DOHH2 (cell line): ENCODE results near the gene LECT2.

Experiments used
- H3F3A ChIP-seq: fragments of 200-600 bp; sonication (generic), shearing (Covaris generic); 2 replicates; pipeline ENCODE4 v1.6.0; 2016; ENCODE audit warnings: antibody characterized with exemption, mild to moderate bottlenecking; ENCODE audit not compliant: control insufficient read depth, insufficient read depth
- H3K27ac ChIP-seq: fragments of 200-600 bp; sonication (generic); 2 replicates; pipeline ENCODE4 v1.5.1; 2014; ENCODE audit warnings: low read depth, mild to moderate bottlenecking, low read length, moderate library complexity
- H3K27me3 ChIP-seq: fragments of 200-600 bp; sonication (generic); 2 replicates; pipeline ENCODE4 v1.6.1; 2014; ENCODE audit warnings: mild to moderate bottlenecking, low read length, mixed read lengths; ENCODE audit not compliant: control insufficient read depth
- H3K36me3 ChIP-seq: fragments of 200-600 bp; sonication (generic); 2 replicates; pipeline ENCODE4 v1.6.1; 2014; ENCODE audit warnings: mild to moderate bottlenecking, low read length, moderate library complexity, mixed read lengths; ENCODE audit not compliant: control insufficient read depth
- H3K4me1 ChIP-seq: fragments of 200-600 bp; sonication (generic); 2 replicates; pipeline ENCODE4 v1.6.1; 2014; ENCODE audit warnings: mild to moderate bottlenecking, low read length, mixed read lengths; ENCODE audit not compliant: control insufficient read depth
- H3K4me2 ChIP-seq: fragments of 200-600 bp; sonication (generic); 2 replicates; pipeline ENCODE4 v1.6.0; 2014; ENCODE audit warnings: mild to moderate bottlenecking, low read length, moderate library complexity
- H3K4me3 ChIP-seq: fragments of 200-600 bp; sonication (generic); 2 replicates; pipeline ENCODE4 v1.5.1; 2014; ENCODE audit warnings: mild to moderate bottlenecking, low read length, mixed read lengths
- H3K79me2 ChIP-seq: fragments of 200-600 bp; sonication (generic); 2 replicates; pipeline ENCODE4 v1.6.1; 2014; ENCODE audit warnings: mild to moderate bottlenecking, low read length, mixed read lengths; ENCODE audit not compliant: control insufficient read depth
- H3K9me2 ChIP-seq: fragments of 200-600 bp; sonication (generic); replicated peaks from 2 replicates; pipeline ENCODE4 v1.6.1; 2014; ENCODE audit warnings: mild to moderate bottlenecking, low read length, mixed read lengths; ENCODE audit not compliant: control insufficient read depth
- H3K9me3 ChIP-seq: fragments of 200-600 bp; sonication (generic); 2 replicates; pipeline ENCODE4 v1.6.1; 2014; ENCODE audit warnings: antibody characterized with exemption, low read length, mixed read lengths; ENCODE audit not compliant: control insufficient read depth, insufficient read depth
- H4K20me1 ChIP-seq: fragments of 200-600 bp; sonication (generic); 2 replicates; pipeline ENCODE4 v1.6.0; 2014; ENCODE audit warnings: low read depth, mild to moderate bottlenecking, antibody characterized with exemption, low read length, moderate library complexity; ENCODE audit not compliant: control insufficient read depth, insufficient read depth
- EZH2phosphoT487 ChIP-seq: fragments of 200-600 bp; sonication (generic); IDR thresholded peaks from 2 replicates; pipeline ENCODE4 v1.6.1; 2017; ENCODE audit warnings: borderline replicate concordance, mild to moderate bottlenecking, antibody characterized with exemption, low read length, moderate library complexity, mixed read lengths
- TF ChIP-seq, protein P1 (sequence below): fragments of 200-600 bp; sonication (generic); IDR thresholded peaks from one replicate; pipeline ENCODE4 v1.5.1; 2014; ENCODE audit warnings: antibody characterized with exemption, mild to moderate bottlenecking, low read depth, low read length; ENCODE audit not compliant: poor library complexity, severe bottlenecking

The LECT2 gene

DNA sequence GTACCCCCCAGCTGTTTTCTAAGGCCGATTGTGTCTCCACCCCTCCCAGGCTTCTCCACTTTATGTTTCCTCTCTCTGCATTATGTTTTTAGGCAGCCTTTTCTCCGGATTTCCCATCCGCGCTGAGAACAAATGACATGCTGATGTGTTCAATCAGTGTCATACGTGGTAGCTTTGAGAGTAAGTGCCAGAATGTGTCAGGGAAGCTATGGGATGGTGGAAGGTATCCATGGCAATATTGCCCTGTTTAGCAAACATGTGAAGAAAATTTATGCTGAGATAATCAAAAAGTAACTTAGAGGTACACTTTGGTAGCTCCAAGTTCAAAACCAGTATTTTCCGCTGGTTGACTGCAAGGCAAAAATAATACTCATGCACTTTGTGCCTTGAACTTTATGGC is 36.6 kb upstream of the LECT2 start:
- Histone ChIP-seq H3K9me2 (no peaks in the 10 kb centered on the region), H3K4me1 (no peaks in the 10 kb centered on the region), H4K20me1 (no peaks in the 10 kb centered on the region), H3K4me3 (no peak overlapping the region), H3K4me2 (no peak overlapping the region), H3F3A (no peaks in the 10 kb centered on the region), H3K9me3 (no peaks in the 10 kb centered on the region), H3K79me2 (no peaks in the 10 kb centered on the region), H3K27ac (no peak overlapping the region), H3K27me3 (peaks cover 28% of the 10 kb centered on the region), H3K36me3 (no peaks in the 10 kb centered on the region)
- TF ChIP-seq, protein P1, sequence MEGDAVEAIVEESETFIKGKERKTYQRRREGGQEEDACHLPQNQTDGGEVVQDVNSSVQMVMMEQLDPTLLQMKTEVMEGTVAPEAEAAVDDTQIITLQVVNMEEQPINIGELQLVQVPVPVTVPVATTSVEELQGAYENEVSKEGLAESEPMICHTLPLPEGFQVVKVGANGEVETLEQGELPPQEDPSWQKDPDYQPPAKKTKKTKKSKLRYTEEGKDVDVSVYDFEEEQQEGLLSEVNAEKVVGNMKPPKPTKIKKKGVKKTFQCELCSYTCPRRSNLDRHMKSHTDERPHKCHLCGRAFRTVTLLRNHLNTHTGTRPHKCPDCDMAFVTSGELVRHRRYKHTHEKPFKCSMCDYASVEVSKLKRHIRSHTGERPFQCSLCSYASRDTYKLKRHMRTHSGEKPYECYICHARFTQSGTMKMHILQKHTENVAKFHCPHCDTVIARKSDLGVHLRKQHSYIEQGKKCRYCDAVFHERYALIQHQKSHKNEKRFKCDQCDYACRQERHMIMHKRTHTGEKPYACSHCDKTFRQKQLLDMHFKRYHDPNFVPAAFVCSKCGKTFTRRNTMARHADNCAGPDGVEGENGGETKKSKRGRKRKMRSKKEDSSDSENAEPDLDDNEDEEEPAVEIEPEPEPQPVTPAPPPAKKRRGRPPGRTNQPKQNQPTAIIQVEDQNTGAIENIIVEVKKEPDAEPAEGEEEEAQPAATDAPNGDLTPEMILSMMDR = no peak
- TF ChIP-seq EZH2phosphoT487 = no peak

DNA sequence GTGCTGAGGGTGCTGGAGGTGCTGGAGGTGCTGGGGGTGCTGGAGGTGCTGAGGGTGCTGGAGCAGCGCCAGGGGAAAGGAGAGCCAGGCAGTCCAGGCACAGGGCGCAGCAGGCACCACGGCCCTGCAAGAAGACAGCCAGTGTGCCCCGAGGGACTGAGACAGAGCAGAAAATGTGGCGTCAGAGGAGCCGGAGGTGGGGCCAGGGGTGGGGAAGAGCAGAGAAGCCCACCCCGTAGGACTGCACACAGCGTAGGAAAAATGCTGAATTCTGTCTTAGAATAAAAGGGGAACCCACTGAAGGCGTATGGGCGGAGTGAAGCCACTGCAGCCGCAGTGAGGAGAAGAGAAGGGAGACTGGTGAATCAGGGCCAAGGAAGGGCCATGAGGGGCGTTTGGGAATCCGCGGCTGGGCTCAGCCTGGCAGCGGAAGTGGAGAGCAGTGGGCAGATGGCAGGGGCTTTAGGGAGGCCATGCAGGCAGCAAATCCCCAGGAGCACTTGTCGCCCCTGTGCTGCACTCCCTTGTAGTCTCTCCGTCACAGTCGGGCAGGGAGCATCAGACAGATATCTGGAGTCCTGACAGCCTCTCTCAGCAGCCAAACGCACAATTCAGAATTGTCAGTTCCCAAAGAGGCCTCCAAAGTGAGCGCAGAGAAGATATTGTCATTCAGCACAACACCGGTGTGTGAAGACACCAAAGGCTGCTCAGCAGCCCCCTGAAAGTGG is 35.9 kb upstream of the LECT2 start:
- Histone ChIP-seq H3K4me2 (no peak overlapping the region), H3F3A (no peaks in the 10 kb centered on the region), H3K4me1 (no peaks in the 10 kb centered on the region), H3K27ac (no peak overlapping the region), H3K79me2 (no peaks in the 10 kb centered on the region), H3K27me3 (peaks cover 24% of the 10 kb centered on the region), H3K4me3 (no peak overlapping the region), H3K9me2 (no peaks in the 10 kb centered on the region), H3K36me3 (no peaks in the 10 kb centered on the region), H4K20me1 (no peaks in the 10 kb centered on the region), H3K9me3 (no peaks in the 10 kb centered on the region)
- TF ChIP-seq, protein P1 = no peak
- TF ChIP-seq EZH2phosphoT487 = no peak

DNA sequence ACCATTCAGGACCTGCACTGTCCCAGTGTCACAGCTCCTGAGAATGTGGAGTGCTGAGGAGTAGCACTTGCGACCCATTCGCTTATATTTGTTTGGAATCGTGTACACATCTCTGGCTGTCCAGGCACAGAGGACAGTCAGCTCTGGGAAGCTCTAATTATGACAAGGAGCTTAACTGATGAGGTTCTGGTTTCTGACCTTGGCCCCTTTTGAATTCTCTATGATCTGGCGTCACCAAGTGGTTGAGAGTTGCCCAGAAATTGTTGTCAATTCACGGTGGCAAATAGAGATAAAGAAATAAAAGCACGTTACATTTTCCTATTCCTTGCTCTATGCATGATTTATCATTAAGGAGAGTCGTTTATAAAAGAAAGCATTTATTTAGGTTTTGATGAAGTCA is 34.9 kb upstream of the LECT2 start:
- Histone ChIP-seq H3K9me2 (no peaks in the 10 kb centered on the region), H3K4me3 (no peak overlapping the region), H3K27me3 (peaks cover 18% of the 10 kb centered on the region), H3K27ac (no peak overlapping the region), H4K20me1 (no peaks in the 10 kb centered on the region), H3K36me3 (no peaks in the 10 kb centered on the region), H3K4me2 (no peak overlapping the region), H3F3A (no peaks in the 10 kb centered on the region), H3K79me2 (no peaks in the 10 kb centered on the region), H3K4me1 (no peaks in the 10 kb centered on the region), H3K9me3 (no peaks in the 10 kb centered on the region)
- TF ChIP-seq, protein P1 = no peak
- no peak for TF ChIP-seq EZH2phosphoT487
